ENCODE results near the gene KLHDC8B. TPM values are rescaled to one million over a fixed set of nuclear protein-coding genes. Genes with fewer than 3 reads are reported as not detected.

The KLHDC8B gene
- total RNA-seq, 1 experiment from 2014 or later: not detected

GRCh38 chr3:49158103-49158709 lies 13.2 kb upstream of the KLHDC8B start:
- peak; percentile 37 for DNase-seq (ENCODE audit: low spot score)

DNA sequence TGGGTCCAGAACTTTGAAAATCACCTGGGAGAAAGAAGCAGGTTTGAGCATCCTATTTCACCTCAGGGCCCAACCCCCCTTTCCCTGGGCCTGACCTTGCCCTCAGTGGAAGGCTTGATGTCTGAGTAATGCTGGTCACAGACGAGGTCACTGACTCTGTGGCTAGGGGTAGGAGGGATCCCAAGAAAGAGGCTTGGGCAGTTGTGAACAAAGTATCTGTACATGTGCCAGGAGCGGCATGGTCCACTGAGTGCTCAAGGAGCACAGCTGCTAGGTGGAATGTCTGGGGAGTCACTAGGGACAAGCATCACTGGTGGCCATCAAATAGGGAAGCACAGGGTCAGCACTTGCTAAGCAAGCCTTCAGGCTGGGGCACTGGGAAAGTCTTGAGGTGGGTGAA lies 12.6 kb upstream of the KLHDC8B start:
- no peak for DNase-seq (ENCODE audit: low spot score)

DNA sequence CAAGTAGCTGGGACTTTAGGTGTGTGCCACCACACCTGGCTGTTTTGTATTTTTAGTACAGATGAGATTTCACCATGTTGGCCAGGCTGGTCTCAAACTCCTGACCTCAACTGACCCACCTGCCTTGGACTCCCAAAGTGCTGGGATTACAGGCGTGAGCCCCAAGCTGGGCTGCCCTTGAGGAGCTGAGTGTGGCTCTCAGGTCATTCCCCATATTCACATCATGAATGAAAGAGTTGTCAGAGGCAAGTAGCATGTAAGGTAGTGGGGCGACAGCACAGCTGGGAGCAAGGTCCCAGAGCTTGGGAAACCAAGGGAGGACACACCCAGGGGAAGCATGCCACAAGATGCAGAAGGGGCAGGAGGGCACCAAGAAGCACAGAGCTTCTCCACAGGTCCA lies 10.2 kb upstream of the KLHDC8B start:
- DNase-seq (ENCODE audit: low spot score): no peak

DNA sequence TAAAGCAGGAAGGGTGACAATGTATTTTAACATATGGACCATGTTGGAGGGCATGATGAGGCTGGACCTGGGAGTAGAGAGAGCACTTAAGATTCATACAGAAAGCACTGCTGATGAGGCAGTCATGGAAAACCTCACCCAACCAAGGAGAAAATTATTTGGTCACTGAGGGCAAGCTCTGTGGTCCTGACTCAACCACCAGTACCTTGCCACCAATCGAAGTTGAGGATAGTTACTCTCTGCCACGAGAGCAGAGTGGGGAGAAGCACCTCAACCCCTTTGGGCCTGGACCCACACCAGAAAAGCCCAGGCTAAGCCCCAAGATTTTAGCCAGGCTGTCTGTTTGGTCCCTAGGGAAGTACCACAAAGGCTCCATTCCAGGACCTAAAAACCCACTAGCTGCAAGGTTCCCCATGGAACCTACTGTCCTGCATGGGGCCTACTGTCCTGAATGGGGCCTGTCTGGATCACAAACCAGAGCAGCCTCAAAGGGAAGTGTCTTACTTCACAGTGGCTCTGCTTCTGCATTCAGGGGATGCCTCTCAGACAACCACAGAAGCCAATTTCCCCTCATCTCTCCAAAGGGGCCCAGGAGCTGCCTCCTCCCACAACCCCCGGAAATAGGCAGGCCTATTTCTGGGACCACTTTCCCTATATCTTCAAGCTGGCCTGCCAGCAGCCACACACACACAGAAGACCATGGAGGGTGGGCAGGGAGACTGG lies 9.4 kb upstream of the KLHDC8B start:
- DNase-seq (ENCODE audit: low spot score): no peak

DNA sequence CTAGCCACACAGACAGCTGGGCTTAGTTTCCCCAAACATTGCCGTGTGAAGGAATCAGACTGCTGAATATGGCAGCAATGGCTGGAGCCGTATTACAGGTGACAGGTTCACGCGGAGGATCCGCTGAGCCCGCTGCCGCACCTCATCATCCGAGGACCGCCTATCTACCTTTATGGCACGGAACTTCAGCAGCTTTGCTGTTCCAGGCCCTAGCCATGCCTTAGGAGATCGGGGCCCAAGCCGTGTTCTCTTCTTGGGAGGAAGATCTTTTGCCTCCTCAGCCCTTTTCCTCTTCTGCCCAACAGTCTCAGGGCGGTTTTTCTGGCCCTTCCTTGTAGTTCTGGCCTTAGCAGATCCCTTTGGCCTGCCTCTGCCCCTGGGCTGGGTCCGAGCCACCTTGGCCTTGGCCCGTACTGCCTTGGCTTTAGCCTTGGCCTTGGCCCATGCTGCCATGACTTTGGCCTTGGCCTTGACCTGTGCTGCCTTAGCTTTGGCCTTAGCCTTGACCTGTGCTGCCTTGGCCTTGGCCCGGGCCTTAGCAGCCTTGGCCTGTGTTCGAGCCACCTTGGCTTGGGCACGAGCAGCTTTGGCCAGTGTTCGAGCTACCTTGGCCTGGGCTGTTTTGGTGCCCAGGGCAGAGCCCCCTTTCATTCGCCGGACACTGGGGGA lies 8.5 kb upstream of the KLHDC8B start:
- DNase-seq (ENCODE audit: low spot score): no peak

DNA sequence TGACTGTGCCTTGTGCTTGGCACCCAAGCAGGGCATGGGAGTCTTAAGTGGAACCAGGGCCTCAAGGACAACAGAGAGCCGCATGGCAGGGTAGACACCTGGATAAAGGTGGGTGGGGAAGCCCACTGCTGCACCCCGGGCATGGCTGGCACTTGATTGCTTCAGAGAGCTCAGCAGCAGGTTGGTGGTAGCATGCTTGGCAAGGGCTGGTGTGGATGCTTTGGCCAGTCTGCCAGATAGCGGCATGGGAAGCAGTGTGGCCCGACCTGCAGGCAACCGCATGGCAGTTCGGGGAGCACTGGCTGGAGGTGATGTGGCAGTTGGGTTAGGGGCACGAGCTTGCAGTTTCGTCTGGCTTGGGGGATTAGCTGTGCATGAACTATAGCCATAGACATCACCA lies 7.8 kb upstream of the KLHDC8B start:
- no peak for DNase-seq (ENCODE audit: low spot score)

- DNase-seq (ENCODE audit: low spot score): no peak
Observed at GRCh38 chr3:49164983-49165720, 6.2 kb upstream of the KLHDC8B start.

DNA sequence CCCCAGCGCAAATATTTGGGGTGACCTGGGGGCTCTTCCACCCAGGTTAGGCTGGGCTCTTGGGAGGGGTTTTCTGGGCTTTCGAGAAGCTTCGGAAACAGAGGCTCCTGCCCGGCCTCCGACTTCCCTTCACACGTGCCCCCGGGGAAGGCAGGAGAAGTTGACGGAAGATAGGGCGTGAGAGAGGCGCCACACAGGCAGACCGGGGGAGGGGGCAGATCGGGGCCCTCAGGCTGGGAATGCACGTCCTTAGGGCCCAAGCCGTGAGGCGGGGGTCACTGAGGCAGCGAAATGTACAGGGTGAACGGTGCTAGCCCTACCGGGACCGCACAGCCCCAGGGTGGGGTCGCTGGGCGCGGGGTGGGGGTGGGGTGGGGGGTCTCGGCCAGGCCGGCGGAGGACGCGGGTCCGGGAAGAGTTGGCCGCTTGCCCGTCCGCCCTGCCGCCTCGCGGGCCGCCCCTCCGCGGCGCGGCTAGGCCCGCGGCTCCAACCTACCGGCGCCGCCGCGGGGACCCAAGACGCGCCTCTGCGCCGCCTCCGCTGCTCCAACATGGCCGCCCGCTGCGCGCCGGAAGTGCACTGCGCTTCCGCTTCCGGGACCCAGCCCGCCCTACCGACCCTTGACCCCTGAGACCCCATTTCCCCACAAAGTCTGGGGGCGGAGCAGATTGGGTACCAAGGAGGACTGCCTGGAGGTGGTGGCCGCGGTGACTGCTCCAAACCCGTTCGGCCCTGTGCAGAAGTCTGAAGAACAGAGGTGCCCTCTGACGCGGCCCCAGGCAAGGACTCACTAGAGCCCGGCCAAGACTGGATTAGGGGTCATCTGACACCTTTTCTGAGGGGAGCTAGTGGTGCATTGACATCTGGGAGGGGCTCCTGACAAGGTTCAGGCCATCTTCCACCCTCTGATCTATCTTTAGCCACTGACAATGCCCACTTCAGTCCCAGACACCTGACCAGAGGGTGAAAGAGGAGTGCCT lies 5.3 kb upstream of the KLHDC8B start, which contains the start of gene CCDC71:
Gene CCDC71 (minus strand): TSS at position 561 of the 981 bp plus-strand sequence. CDS start 2,123 bp downstream, outside the sequence.
- peak; percentile 32 for DNase-seq (ENCODE audit: low spot score)

DNA sequence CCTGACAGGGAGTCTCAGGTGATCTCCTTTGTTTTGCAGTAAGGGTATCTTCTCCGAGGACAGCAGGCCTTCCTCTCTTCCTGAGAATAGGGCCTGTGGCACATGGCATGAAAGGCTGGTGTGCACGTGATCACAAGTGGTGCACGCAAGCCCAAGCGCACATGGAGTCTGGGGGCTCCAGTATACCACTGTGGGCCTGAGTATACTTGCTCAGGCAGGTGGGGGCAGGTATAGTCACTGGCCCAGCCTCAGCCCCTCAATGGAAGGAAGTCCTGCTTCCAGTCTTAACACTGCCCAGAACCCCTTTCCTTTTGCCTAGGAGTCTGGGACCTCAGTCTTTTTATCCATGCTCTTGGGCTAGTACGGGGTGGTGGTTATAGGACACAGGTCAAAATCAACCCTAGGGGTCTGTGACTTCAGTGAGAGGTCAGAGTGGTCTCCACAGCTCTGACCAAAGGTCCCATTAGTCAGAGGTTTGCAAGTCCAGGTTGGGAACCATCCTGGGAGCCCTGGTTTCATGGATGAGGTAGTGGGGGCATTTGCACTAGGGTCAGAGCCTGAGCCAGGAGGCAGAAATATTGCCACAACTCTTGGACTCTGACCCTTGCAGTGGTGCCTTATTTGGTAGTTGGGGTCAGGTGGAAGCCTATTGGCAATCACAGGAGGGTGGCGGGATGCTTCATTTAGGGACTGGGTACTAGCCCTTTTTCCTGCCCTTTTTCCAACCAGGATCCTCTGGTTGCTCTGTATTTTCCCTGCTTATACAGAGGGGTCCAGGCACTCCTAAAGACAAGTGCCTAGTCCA lies 4.4 kb upstream of the KLHDC8B start:
- DNase-seq (ENCODE audit: low spot score): no peak

GRCh38 chr3:49170744-49171118 lies 667 bp upstream of the KLHDC8B start:
- DNase-seq (ENCODE audit: low spot score): no peak

DNA sequence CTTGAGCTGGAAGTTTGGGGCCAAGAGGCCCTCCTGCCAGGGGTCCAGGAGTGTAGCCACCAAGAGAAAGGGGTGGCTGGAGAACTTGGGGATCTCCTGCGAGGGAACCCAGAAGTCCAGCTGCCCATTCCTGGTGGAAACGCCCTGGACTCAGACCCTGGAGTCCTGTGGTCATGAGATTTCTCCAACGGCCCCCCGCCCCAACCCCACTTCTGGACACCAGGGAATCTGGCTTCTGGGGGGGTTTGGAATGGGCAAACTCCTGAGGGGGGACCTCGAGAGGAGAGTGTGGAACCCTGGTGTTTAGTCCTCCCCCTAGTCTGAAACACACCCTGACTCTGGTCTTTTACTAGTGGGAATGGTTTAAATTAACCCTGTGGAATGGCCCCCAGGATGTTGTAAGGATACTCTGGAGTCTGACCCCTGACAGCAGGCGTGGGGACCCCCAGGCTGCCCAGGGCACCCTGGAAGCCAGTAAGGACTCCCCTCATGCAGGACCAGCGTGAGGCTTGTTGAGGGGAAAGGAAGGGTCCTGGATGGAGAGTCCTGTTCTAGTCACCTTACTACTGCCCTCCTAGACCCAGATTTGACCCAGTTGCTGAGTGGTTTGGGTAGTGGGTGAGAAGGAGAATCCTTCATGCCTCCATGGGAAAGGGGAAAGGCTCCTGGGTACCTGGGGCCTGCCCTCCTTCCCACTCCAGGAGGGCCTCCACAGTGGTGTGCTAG lies 540 bp downstream of the KLHDC8B start:
- no peak for DNase-seq (ENCODE audit: low spot score)

DNA sequence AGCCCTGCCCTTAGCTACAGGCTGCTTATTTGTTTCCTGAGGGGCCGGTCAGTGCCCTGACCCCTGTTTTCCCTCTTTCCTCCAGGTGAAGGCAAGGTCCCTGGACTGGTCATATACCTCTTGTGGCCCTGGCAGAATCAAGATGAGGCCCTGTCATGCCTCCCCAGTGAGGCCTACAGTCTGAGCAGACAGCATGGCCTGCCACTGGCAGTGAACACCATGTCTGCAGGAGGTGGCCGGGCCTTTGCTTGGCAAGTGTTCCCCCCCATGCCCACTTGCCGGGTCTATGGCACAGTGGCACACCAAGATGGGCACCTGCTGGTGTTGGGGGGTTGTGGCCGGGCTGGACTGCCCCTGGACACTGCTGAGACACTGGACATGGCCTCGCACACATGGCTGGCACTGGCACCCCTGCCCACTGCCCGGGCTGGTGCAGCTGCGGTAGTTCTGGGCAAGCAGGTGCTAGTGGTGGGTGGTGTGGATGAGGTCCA lies 1.2 kb downstream of the KLHDC8B start:
- DNase-seq (ENCODE audit: low spot score): no peak

- no peak for DNase-seq (ENCODE audit: low spot score)
Observed at GRCh38 chr3:49173116-49173791, 1.9 kb downstream of the KLHDC8B start.

DNA sequence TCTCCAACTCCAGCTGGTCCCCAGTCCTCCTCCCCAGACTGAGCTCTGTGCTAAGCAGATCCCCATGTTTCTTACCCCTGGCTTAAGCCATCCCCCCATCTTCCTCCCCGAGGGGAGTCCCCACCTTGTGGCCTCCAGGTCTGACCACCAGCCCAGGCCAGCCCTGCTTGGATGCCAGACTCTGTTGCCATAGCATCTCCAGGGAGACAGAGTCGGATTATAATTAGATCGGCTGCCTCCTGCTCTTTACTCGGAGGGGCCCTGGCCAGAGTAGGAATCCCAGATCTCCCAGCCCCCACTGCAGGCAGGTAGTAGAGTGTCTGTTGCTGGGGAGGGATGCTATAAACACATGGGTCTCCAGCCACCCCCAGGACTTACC lies 2.4 kb downstream of the KLHDC8B start:
- no peak for DNase-seq (ENCODE audit: low spot score)

DNA sequence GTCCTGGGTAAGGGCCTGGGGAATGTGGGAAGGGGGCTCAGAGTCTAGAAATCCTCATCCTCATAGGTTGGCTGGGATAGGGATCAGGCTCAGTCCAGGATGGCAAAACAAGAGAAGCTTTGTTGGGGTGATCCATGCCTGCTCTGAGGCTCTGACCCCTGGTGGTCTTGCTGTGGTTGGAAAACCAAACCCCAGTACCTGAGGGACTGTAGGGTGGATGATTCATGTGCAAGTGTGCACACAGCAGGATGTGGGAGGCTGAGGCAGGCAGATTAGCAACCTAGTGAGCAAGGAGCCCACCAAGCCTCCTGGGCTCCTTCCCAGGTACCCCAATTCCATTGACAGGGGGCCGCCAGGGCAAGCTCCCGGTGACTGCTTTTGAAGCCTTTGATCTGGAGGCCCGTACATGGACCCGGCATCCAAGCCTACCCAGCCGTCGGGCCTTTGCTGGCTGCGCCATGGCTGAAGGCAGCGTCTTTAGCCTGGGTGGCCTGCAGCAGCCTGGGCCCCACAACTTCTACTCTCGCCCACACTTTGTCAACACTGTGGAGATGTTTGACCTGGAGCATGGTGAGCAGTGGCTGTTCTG lies 3.1 kb downstream of the KLHDC8B start:
- no peak for DNase-seq (ENCODE audit: low spot score)

GRCh38 chr3:49175530-49175929 lies 4.1 kb downstream of the KLHDC8B start:
- DNase-seq (ENCODE audit: low spot score): no peak

DNA sequence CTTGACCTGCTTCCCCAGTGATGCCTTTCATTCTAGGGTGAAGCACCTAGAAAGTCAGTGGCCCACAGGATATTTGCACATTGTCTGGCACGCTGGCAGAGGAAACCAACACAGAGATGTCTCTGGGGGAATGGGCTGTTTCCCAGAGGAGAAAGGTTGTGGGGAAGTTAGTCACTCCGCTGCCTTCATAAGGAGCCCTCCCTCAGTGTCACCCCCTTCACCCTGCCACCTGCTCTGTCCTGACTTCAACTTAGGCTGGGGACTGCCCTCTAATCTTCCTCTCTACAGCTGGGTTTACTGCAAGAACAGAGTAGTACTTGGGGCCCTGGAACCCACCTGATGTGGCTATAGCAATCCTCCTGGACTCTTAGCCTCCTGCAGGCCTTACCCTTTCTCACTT lies 5.7 kb downstream of the KLHDC8B start:
- DNase-seq (ENCODE audit: low spot score): no peak

- DNase-seq (ENCODE audit: low spot score): no peak
Observed at GRCh38 chr3:49180116-49180515, 8.7 kb downstream of the KLHDC8B start.
